ENCODE results near the gene FBF1. TPM values are rescaled to one million over a fixed set of nuclear protein-coding genes. Genes with fewer than 3 reads are reported as not detected.

Gene FBF1
- total RNA-seq, 4 donors from 2014 or later, result 11.0 to 16.5 (median 14.2) TPM

GRCh38 chr17:75945211-75945610 lies 4.4 kb upstream of the FBF1 start:
- H3K36me3 ChIP-seq, result no peaks in the 10 kb centered on the region
- TF ChIP-seq CTCF (IDR thresholded peaks at IDR 0.05), result no peak
- no peak for TF ChIP-seq POLR2A (IDR thresholded peaks at IDR 0.05)
- intact Hi-C loops (cut with DNase I; ENCODE audit: low total_unique reads), result no loop called here
- H3K9me3 ChIP-seq, result no peaks in the 10 kb centered on the region
- H3K27ac ChIP-seq, result no peak overlapping the region
- no peaks in the 10 kb centered on the region for H3K27me3 ChIP-seq
- H3K4me3 ChIP-seq, result no peak overlapping the region
- H3K4me1 ChIP-seq, result no peaks in the 10 kb centered on the region
- no peak for DNase-seq

GRCh38 chr17:75943491-75943890 lies 2.6 kb upstream of the FBF1 start:
- Histone ChIP-seq H3K4me3 (no peak overlapping the region), H3K27ac (no peak overlapping the region), H3K27me3 (no peaks in the 10 kb centered on the region), H3K9me3 (no peaks in the 10 kb centered on the region), H3K36me3 (no peaks in the 10 kb centered on the region), H3K4me1 (no peaks in the 10 kb centered on the region)
- TF ChIP-seq CTCF (IDR thresholded peaks at IDR 0.05) (no peak), POLR2A (IDR thresholded peaks at IDR 0.05) (no peak)
- no peak for DNase-seq
- intact Hi-C loops (cut with DNase I; ENCODE audit: low total_unique reads), result no loop called here

GRCh38 chr17:75942473-75942872 lies 1.6 kb upstream of the FBF1 start:
- Histone ChIP-seq H3K4me3 (no peak overlapping the region), H3K27ac (no peak overlapping the region), H3K4me1 (no peaks in the 10 kb centered on the region), H3K9me3 (no peaks in the 10 kb centered on the region), H3K36me3 (no peaks in the 10 kb centered on the region), H3K27me3 (no peaks in the 10 kb centered on the region)
- intact Hi-C loops (cut with DNase I; ENCODE audit: low total_unique reads), result no loop called here
- TF ChIP-seq POLR2A (IDR thresholded peaks at IDR 0.05), result no peak
- no peak for TF ChIP-seq CTCF (IDR thresholded peaks at IDR 0.05)
- DNase-seq, result no peak

- Histone ChIP-seq H3K4me1 (no peaks in the 10 kb centered on the region), H3K4me3 (peak overlapping the region; percentile 76 to 88), H3K36me3 (no peaks in the 10 kb centered on the region), H3K9me3 (no peaks in the 10 kb centered on the region), H3K27me3 (no peaks in the 10 kb centered on the region), H3K27ac (peak overlapping the region in 1 of 2 donors; percentile 79)
- peak in 1 of 2 donors; percentile 28 for DNase-seq
- intact Hi-C loops (cut with DNase I; ENCODE audit: low total_unique reads), result no loop called here
- TF ChIP-seq CTCF (IDR thresholded peaks at IDR 0.05), result no peak
- TF ChIP-seq POLR2A (IDR thresholded peaks at IDR 0.05), result no peak
Observed at GRCh38 chr17:75941442-75941819, 589 bp upstream of the FBF1 start.

GRCh38 chr17:75937652-75938051 lies 3.2 kb downstream of the FBF1 start:
- Histone ChIP-seq H3K4me3 (no peak overlapping the region), H3K36me3 (no peaks in the 10 kb centered on the region), H3K27me3 (no peaks in the 10 kb centered on the region), H3K9me3 (no peaks in the 10 kb centered on the region), H3K27ac (no peak overlapping the region), H3K4me1 (no peaks in the 10 kb centered on the region)
- intact Hi-C loops (cut with DNase I; ENCODE audit: low total_unique reads), result no loop called here
- DNase-seq, result no peak
- TF ChIP-seq POLR2A (IDR thresholded peaks at IDR 0.05), result no peak
- no peak for TF ChIP-seq CTCF (IDR thresholded peaks at IDR 0.05)
